ENCODE data around the gene CALML4. TPM values are rescaled to one million over a fixed set of nuclear protein-coding genes. Genes with fewer than 3 reads are reported as not detected.

Gene CALML4
- total RNA-seq, 1 experiment from 2014 or later = 6.5 TPM

DNA sequence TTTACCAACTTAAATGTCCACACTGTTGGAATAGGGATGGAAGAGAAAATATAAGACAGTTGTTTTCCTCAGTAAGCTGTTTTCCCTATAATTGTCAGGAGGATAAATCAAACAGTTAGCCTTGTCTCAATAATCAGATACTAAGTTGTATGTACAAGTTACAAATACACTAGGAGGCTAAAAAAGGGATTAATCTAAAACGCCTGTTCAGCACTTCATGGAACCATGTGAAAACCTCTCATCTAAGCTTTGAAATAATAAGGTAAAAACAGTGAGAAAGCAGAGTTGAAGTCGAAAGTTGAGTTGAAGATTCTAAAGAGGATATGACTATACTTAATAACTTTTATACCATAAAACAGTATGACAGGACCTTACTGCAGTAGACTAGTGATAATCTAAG is 62.0 kb downstream of the CALML4 start:
- in situ Hi-C loops (cut with HindIII; ENCODE audit: low pct_unique_long_range_greater_than_20kb, low sequenced_read_pairs) = no loop called here
- no peak for DNase-seq (ENCODE audit: low read depth, low spot score)

Other genes with a start within 250 kb of the CALML4 start
- gene PIAS1, start 151.0 kb downstream of the CALML4 start, total RNA-seq (2014; rRNA removed; shearing (Covaris generic)) = 23.0 and 26.9 TPM in 2 replicates
- 52.4 and 57.6 TPM in 2 replicates for gene CLN6, start 24.4 kb upstream of the CALML4 start, total RNA-seq (2014; rRNA removed; shearing (Covaris generic))
- 53.4 and 56.6 TPM in 2 replicates for gene FEM1B, start 72.4 kb upstream of the CALML4 start, total RNA-seq (2014; rRNA removed; shearing (Covaris generic))
- gene ITGA11, start 226.8 kb upstream of the CALML4 start, total RNA-seq (2014; rRNA removed; shearing (Covaris generic)) = not detected in 2 replicates